ENCODE data around the gene TMEM132D. TPM values are rescaled to one million over a fixed set of nuclear protein-coding genes. Genes with fewer than 3 reads are reported as not detected.

The TMEM132D gene
- total RNA-seq, 1 donor from 2014 or later = 0.19 TPM

DNA sequence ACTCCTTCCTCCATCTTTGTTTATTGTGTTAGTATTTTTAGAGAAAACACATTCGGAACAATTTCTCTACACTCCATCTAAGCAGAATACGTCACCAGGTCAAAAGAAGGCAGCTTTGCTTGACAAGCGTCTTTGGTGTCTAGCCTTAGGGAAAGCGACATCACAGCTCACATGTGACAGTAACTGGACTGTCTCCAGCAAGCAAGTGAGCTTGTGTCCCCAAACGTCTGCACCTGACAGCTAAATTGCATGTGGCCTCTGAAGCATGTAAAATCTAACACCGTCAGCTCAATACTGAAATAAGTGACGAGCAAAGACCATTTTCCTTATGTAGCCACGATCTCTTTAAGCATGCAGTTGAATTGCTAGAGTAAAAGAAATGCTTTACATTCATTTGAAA, 540.8 kb downstream of the TMEM132D start:
- H3K36me3 Mint-ChIP-seq (ENCODE audit: low read depth) = no peaks in the 10 kb centered on the region
- TF ChIP-seq, protein P1, sequence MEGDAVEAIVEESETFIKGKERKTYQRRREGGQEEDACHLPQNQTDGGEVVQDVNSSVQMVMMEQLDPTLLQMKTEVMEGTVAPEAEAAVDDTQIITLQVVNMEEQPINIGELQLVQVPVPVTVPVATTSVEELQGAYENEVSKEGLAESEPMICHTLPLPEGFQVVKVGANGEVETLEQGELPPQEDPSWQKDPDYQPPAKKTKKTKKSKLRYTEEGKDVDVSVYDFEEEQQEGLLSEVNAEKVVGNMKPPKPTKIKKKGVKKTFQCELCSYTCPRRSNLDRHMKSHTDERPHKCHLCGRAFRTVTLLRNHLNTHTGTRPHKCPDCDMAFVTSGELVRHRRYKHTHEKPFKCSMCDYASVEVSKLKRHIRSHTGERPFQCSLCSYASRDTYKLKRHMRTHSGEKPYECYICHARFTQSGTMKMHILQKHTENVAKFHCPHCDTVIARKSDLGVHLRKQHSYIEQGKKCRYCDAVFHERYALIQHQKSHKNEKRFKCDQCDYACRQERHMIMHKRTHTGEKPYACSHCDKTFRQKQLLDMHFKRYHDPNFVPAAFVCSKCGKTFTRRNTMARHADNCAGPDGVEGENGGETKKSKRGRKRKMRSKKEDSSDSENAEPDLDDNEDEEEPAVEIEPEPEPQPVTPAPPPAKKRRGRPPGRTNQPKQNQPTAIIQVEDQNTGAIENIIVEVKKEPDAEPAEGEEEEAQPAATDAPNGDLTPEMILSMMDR (conservative IDR thresholded peaks at IDR 0.05) = no peak
- H3K9me3 Mint-ChIP-seq = peaks cover 5% of the 10 kb centered on the region
- no peak overlapping the region for H3K27ac Mint-ChIP-seq (ENCODE audit: unreplicated experiment)
- no peak for DNase-seq (ENCODE audit: low read depth, low spot score)
- peaks cover 9% of the 10 kb centered on the region for H3K27me3 Mint-ChIP-seq (ENCODE audit: low read depth)
- H3K4me3 Mint-ChIP-seq = no peak overlapping the region
- H3K4me1 Mint-ChIP-seq = peaks cover 5% of the 10 kb centered on the region

DNA sequence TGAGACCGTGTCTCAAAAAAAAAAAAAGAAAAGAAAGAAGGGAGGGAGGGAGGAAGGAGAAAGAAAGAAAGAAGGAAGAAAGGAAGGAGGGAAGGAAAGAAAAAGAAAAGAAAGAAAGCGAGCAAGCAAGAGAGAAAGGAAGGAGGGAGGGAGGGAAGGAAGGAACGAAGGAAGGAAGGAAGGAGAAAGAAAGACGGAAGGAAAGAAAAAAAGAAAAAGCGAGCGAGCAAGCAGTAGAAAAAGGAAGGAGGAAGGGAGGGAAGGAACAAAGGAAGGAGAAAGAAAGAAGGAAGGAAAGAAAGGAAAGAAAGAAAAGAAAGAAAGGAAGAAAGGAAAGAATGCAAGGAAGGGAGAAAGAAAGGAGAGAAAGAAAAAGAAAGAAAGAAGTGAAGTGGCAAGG, 546.6 kb downstream of the TMEM132D start:
- TF ChIP-seq, protein P1 (conservative IDR thresholded peaks at IDR 0.05) = no peak
- H3K27ac Mint-ChIP-seq (ENCODE audit: unreplicated experiment) = no peak overlapping the region
- no peak overlapping the region for H3K4me3 Mint-ChIP-seq
- H3K9me3 Mint-ChIP-seq = no peaks in the 10 kb centered on the region
- H3K36me3 Mint-ChIP-seq (ENCODE audit: low read depth) = no peaks in the 10 kb centered on the region
- H3K4me1 Mint-ChIP-seq = no peaks in the 10 kb centered on the region
- peaks cover 10% of the 10 kb centered on the region for H3K27me3 Mint-ChIP-seq (ENCODE audit: low read depth)
- DNase-seq (ENCODE audit: low read depth, low spot score) = no peak

DNA sequence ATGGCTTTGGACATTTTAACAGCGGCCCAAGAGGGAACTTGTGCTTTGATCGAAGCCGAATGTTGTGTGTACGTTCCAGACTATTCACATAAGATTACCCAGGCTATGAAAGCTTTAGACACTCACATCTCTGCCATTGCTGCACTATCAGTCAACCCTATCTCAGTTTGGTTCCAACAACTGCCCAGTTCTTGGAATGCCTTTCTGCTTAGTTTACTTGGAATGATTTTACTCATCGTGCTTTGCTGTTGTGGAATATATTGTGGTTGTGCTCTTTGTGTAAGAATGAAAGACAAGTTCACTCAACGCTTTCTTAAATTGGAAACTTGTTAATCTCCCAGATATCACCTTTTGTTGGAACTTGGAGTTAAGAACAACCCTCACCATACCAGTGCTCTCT, 552.3 kb downstream of the TMEM132D start:
- DNase-seq (ENCODE audit: low read depth, low spot score) = no peak
- H3K27ac Mint-ChIP-seq (ENCODE audit: unreplicated experiment) = no peak overlapping the region
- no peaks in the 10 kb centered on the region for H3K9me3 Mint-ChIP-seq
- no peak overlapping the region for H3K4me3 Mint-ChIP-seq
- TF ChIP-seq, protein P1 (conservative IDR thresholded peaks at IDR 0.05) = no peak
- no peaks in the 10 kb centered on the region for H3K36me3 Mint-ChIP-seq (ENCODE audit: low read depth)
- no peaks in the 10 kb centered on the region for H3K4me1 Mint-ChIP-seq
- peaks cover 9% of the 10 kb centered on the region for H3K27me3 Mint-ChIP-seq (ENCODE audit: low read depth)

DNA sequence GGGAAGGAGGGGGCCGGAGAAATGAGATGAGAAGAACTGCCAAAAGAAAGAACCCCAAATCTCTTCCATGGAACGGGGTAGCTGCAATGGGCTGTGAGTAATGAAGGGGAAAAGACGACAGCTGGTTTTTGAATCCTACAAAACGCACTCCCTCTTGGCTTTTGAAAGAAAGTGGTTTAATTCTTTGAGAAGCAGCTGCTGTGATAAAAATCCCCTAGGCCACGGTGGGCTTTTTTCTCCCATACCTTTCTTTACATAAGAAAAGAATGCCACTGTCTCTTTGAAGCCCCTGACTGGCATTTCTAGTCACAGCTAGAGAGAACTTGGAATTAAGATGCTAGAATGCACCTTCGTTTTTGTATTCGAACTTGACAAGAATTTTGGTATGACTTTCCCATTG, 564.5 kb downstream of the TMEM132D start:
- H3K36me3 Mint-ChIP-seq (ENCODE audit: low read depth) = no peaks in the 10 kb centered on the region
- TF ChIP-seq, protein P1 (conservative IDR thresholded peaks at IDR 0.05) = no peak
- DNase-seq (ENCODE audit: low read depth, low spot score) = no peak
- no peak overlapping the region for H3K4me3 Mint-ChIP-seq
- no peak overlapping the region for H3K27ac Mint-ChIP-seq (ENCODE audit: unreplicated experiment)
- H3K9me3 Mint-ChIP-seq = no peaks in the 10 kb centered on the region
- H3K27me3 Mint-ChIP-seq (ENCODE audit: low read depth) = peaks cover 4% of the 10 kb centered on the region
- H3K4me1 Mint-ChIP-seq = peaks cover 8% of the 10 kb centered on the region

DNA sequence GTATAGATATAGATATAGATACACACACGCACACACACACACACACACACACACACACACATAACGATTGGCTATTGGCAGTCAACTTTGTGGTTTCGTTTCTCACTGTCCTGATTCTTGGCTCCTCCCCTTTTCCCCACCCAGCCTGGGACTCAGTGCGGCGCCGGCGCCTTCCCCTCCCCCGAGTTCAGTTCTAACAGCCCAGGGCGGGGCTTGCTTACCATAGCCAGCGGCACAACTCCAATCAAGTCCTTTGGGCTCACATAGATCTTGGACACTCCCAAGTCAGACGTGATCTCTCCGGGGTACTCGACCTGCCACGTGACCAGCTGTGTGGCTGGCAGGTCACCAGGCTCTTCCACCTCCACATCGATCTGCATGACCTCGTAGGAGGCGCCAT, 566.4 kb downstream of the TMEM132D start:
- Mint-ChIP-seq H3K27ac (ENCODE audit: unreplicated experiment) (no peak overlapping the region), H3K4me1 (peaks cover 8% of the 10 kb centered on the region), H3K36me3 (ENCODE audit: low read depth) (no peaks in the 10 kb centered on the region), H3K4me3 (no peak overlapping the region), H3K27me3 (ENCODE audit: low read depth) (peaks cover 4% of the 10 kb centered on the region), H3K9me3 (no peaks in the 10 kb centered on the region)
- TF ChIP-seq, protein P1 (conservative IDR thresholded peaks at IDR 0.05) = no peak
- DNase-seq (ENCODE audit: low read depth, low spot score) = no peak

DNA sequence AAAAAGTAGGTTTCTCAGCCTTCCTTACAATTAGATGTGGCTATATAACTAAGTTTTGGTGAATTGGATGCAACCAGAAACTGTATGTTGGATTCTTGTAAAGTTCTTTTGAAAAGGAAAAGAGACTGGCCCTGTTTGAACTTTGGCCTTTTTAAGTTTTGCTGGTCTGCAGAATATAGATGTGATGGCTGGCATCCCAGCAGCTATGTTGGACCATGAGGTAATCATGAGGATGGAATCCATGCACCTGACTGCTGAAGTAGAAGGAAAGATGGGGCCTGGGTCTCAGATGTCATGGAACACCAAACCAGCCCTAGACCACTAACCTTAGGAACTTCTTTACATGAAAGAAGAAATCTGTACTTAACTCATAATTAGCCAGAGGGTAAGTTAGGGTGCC, 568.1 kb downstream of the TMEM132D start:
- Mint-ChIP-seq H3K9me3 (no peaks in the 10 kb centered on the region), H3K36me3 (ENCODE audit: low read depth) (no peaks in the 10 kb centered on the region), H3K27ac (ENCODE audit: unreplicated experiment) (no peak overlapping the region), H3K4me1 (peaks cover 8% of the 10 kb centered on the region), H3K27me3 (ENCODE audit: low read depth) (peaks cover 4% of the 10 kb centered on the region), H3K4me3 (no peak overlapping the region)
- TF ChIP-seq, protein P1 (conservative IDR thresholded peaks at IDR 0.05) = no peak
- no peak for DNase-seq (ENCODE audit: low read depth, low spot score)

All from neural crest cell (in vitro differentiated cells).